ENCODE measurements around the gene RNF5. TPM values are rescaled to one million over a fixed set of nuclear protein-coding genes. Genes with fewer than 3 reads are reported as not detected.

RNF5 gene
- total RNA-seq, 3 donors from 2014 or later = 79.0 to 114 (median 85.0) TPM

- intact Hi-C loops (cut with DNase I, micrococcal nuclease) = no loop called here
- Histone ChIP-seq H3K36me3 (ENCODE audit: low read depth) (no peaks in the 10 kb centered on the region), H3K4me3 (no peak overlapping the region), H3K4me1 (ENCODE audit: low read depth) (peaks cover 3% of the 10 kb centered on the region), H3K9me3 (no peaks in the 10 kb centered on the region)
- no peak for TF ChIP-seq CTCF (IDR thresholded peaks at IDR 0.05)
- DNase-seq (no peak), ATAC-seq (no peak)
Measured at GRCh38 chr6:32200711-32201475, 22.7 kb downstream of the RNF5 start.

DNA sequence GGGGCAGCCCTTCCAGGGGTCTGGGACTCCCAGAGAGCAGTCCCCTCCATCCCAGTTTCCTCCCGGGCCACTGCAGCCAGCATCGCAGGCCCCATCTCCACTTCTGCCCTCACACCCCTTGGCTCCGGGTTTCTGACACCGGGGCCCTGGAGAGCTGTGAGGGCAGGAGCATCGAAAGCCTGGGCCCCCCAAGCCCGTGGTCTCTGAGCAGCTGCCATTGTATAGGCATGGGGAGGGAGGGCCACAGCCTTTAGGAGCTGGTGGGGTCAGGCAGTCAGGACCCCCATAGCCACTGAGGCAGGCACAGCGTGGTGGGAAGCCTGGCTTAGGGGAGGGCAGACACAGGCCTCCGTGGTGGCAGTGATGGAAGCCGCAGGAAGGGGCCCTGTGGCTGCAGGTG is 24.0 kb downstream of the RNF5 start:
- intact Hi-C loops (cut with DNase I, micrococcal nuclease) = no loop called here
- Histone ChIP-seq H3K4me3 (no peak overlapping the region), H3K4me1 (ENCODE audit: low read depth) (no peaks in the 10 kb centered on the region), H3K9me3 (no peaks in the 10 kb centered on the region), H3K36me3 (ENCODE audit: low read depth) (no peaks in the 10 kb centered on the region)
- DNase-seq = no peak
- TF ChIP-seq CTCF (IDR thresholded peaks at IDR 0.05) = no peak
- ATAC-seq = no peak

DNA sequence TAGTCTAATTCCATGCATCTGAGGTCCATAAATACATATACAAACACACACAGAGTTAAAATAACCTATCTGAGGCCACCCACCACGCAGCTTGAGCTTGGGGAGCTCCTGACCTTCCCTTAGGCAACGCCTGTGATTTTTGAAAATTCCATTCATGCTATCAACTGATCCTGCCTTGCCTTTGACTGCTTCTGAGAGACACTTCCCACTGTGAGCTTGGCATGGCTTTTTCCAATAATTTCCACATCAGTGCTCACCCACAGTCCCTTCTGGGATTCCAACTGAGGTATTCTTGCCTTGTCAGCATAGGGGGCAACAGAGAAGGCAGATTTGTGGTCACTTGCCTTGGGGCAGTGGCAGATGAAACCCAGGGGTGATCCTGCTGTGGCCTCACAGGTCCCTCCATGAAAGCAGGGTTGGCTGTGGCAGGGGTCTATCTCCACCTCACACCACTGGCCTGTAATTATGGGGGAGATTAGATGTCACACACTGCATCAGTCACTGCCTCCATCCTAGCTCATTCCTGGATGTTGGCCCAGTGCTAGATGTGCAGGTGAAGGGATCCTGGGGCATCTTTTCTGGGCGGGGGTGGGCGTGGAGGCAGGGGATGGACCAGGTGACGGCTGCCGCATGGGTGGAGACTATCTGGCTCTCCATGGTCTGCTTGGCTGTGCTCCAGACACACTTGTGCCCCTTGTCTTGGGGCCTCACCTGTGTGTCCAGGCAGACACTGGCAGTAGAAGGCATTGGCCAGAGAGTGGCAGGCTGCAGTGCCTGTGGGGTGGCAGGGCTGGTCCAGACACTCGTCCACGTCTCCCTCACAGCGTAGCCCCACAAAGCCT is 25.4 kb downstream of the RNF5 start:
- ATAC-seq (no peak), DNase-seq (no peak)
- TF ChIP-seq CTCF (IDR thresholded peaks at IDR 0.05) = no peak
- Histone ChIP-seq H3K36me3 (ENCODE audit: low read depth) (no peaks in the 10 kb centered on the region), H3K4me3 (no peak overlapping the region), H3K9me3 (no peaks in the 10 kb centered on the region), H3K4me1 (ENCODE audit: low read depth) (no peaks in the 10 kb centered on the region)
- intact Hi-C loops (cut with DNase I, micrococcal nuclease) = no loop called here

DNA sequence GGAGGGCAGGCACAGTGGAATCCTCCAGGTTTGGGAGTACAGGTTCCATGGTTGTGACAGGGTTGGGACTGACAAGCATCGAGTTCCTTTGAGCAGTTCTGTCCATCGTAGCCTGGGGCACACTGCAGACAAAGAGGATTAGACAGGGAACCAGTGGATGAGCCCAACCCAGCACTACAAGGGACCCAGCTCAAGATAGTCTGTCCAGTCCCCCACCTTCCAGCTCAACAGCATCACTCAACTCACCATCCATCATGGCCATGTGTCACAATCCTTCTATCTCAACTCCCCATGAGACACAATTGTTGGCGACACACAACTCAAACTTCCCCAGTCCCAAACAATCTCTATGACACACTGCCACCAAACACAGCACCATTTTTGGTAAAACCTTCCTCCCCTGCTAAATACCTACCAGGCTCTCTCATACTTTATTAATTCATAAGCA is 26.1 kb downstream of the RNF5 start:
- intact Hi-C loops (cut with DNase I, micrococcal nuclease) = no loop called here
- TF ChIP-seq CTCF (IDR thresholded peaks at IDR 0.05) = no peak
- H3K36me3 ChIP-seq (ENCODE audit: low read depth) = no peaks in the 10 kb centered on the region
- ATAC-seq (no peak), DNase-seq (no peak)
- H3K4me1 ChIP-seq (ENCODE audit: low read depth) = no peaks in the 10 kb centered on the region
- no peak overlapping the region for H3K4me3 ChIP-seq
- H3K9me3 ChIP-seq = no peaks in the 10 kb centered on the region

DNA sequence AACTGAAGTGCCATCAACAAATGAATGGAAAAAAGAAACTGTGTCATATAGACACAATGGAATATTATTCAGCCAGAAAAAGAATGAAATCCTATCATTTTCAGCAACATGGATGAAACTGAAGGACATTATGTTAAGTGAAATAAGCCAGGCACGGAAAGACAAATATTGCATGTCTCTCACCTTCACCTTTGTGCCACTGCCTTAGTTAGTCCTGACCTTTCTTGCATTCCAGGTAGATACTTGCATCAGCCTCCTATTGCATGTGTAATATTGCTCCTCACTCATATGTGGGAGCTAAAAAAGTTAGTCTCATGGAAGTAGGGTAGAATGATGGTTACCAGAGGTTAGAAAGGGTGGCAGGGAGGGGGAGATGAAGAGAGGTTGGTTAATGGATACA is 30.8 kb downstream of the RNF5 start:
- intact Hi-C loops (cut with DNase I, micrococcal nuclease) = no loop called here
- Histone ChIP-seq H3K4me1 (ENCODE audit: low read depth) (no peaks in the 10 kb centered on the region), H3K36me3 (ENCODE audit: low read depth) (no peaks in the 10 kb centered on the region), H3K4me3 (no peak overlapping the region), H3K9me3 (no peaks in the 10 kb centered on the region)
- ATAC-seq = no peak
- no peak for DNase-seq
- no peak for TF ChIP-seq CTCF (IDR thresholded peaks at IDR 0.05)
